Right atrium auricular region (tissue), 2 donors: ENCODE results near the gene SAPCD2. TPM values are rescaled to one million over a fixed set of nuclear protein-coding genes. Genes with fewer than 3 reads are reported as not detected.

ENCODE experiments used
- DNase-seq: peaks from one replicate; pipeline ENCODE4 v3.0.0-alpha.2; 2019; ENCODE audit warnings: low spot score
- H3K27ac ChIP-seq, 2 donors: fragments of 200-600 bp; sonication (generic); 1 replicate in 1 of 2; 2 replicates in 1 of 2; pipeline ENCODE4 v1.5.1; 2016 to 2019
- H3K27me3 ChIP-seq, 2 donors: fragments of 200-600 bp; sonication (generic); one replicate each; pipeline versions ENCODE4 v1.5.1 to v1.6.0; 2017 to 2019
- H3K36me3 ChIP-seq: fragments of 200-600 bp; sonication (generic); one replicate; pipeline ENCODE4 v1.5.1; 2016
- H3K4me1 ChIP-seq, 2 donors: fragments of 200-600 bp; sonication (generic); one replicate each; pipeline versions ENCODE4 v1.5.1 to v1.6.0; 2017 to 2019
- H3K4me3 ChIP-seq, 2 donors: fragments of 200-600 bp; sonication (generic); 1 replicate in 1 of 2; 2 replicates in 1 of 2; pipeline ENCODE4 v1.5.1; 2017 to 2019; ENCODE audit warnings: mild to moderate bottlenecking in 1 of 2, moderate library complexity in 1 of 2
- H3K9me3 ChIP-seq, 2 donors: fragments of 200-600 bp; sonication (generic); one replicate each; pipeline ENCODE4 v1.5.1; 2019
- CTCF ChIP-seq, 2 donors: fragments of 200-600 bp; sonication (generic); IDR thresholded peaks; one replicate each; pipeline ENCODE4 v1.5.1; 2019; ENCODE audit warnings: antibody characterized with exemption in 2 of 2
- total RNA-seq, 2 donors: library from RNA; depleted of rRNA; stranded (reverse); fragments of >200 nt; gene quantifications; one replicate each; pipeline ENCODE4 v1.1.0, GENCODE V29; 2016

Gene SAPCD2
- total RNA-seq, 2 donors from 2014 or later: 0.12 to 0.63 TPM

GRCh38 chr9:137030006-137030405 lies 40.4 kb downstream of the SAPCD2 start:
- TF ChIP-seq CTCF (IDR thresholded peaks at IDR 0.05): no peak
- no peak for DNase-seq
- H3K4me1 ChIP-seq: peaks cover 0 to 34% of the 10 kb centered on the region in 2 donors
- no peak overlapping the region for H3K27ac ChIP-seq
- H3K36me3 ChIP-seq: no peaks in the 10 kb centered on the region
- no peaks in the 10 kb centered on the region for H3K9me3 ChIP-seq
- no peaks in the 10 kb centered on the region for H3K27me3 ChIP-seq
- H3K4me3 ChIP-seq: no peak overlapping the region

GRCh38 chr9:137029058-137029936 lies 41.1 kb downstream of the SAPCD2 start:
- Histone ChIP-seq H3K4me1 (peaks cover 0 to 27% of the 10 kb centered on the region in 2 donors), H3K27me3 (no peaks in the 10 kb centered on the region), H3K36me3 (no peaks in the 10 kb centered on the region), H3K27ac (peak overlapping the region in 1 of 2 donors; percentile 67), H3K4me3 (peak overlapping the region in 1 of 2 donors; percentile 69), H3K9me3 (no peaks in the 10 kb centered on the region)
- peak; percentile 74 for DNase-seq
- TF ChIP-seq CTCF (IDR thresholded peaks at IDR 0.05): peak; percentile 92 to 95

GRCh38 chr9:137028263-137029057 lies 41.9 kb downstream of the SAPCD2 start:
- TF ChIP-seq CTCF (IDR thresholded peaks at IDR 0.05): no peak
- Histone ChIP-seq H3K4me1 (peaks cover 0 to 27% of the 10 kb centered on the region in 2 donors), H3K9me3 (no peaks in the 10 kb centered on the region), H3K4me3 (peak overlapping the region; percentile 58 to 69), H3K27me3 (no peaks in the 10 kb centered on the region), H3K36me3 (no peaks in the 10 kb centered on the region), H3K27ac (peak overlapping the region; percentile 67 to 69)
- no peak for DNase-seq

GRCh38 chr9:137027369-137028262 lies 42.7 kb downstream of the SAPCD2 start, which contains the start of gene ABCA2:
TSS of gene ABCA2 (minus strand) at chr9:137028237. CDS start at chr9:137028140, 97 bp downstream.
- peak within 1 kb of the TSS; percentile 67 to 69 for H3K27ac ChIP-seq
- H3K9me3 ChIP-seq: no peaks in the 10 kb centered on the region
- H3K4me3 ChIP-seq: peak within 1 kb of the TSS; percentile 58 to 69
- no peak for DNase-seq
- no peaks in the 10 kb centered on the region for H3K27me3 ChIP-seq
- no peaks in the 10 kb centered on the region for H3K36me3 ChIP-seq
- peaks cover 0 to 27% of the 10 kb centered on the region in 2 donors for H3K4me1 ChIP-seq
- TF ChIP-seq CTCF (IDR thresholded peaks at IDR 0.05): no peak

GRCh38 chr9:137026828-137027227 lies 43.5 kb downstream of the SAPCD2 start:
- no peak for DNase-seq
- Histone ChIP-seq H3K9me3 (no peaks in the 10 kb centered on the region), H3K4me3 (peak overlapping the region; percentile 49 to 63), H3K27me3 (no peaks in the 10 kb centered on the region), H3K4me1 (peaks cover 0 to 27% of the 10 kb centered on the region in 2 donors), H3K27ac (peak overlapping the region; percentile 47 to 64), H3K36me3 (no peaks in the 10 kb centered on the region)
- no peak for TF ChIP-seq CTCF (IDR thresholded peaks at IDR 0.05)
